ENCODE results near the gene MOV10L1.

Gene MOV10L1

GRCh38 chr22:50186181-50186714 is 96.4 kb downstream of the MOV10L1 start:
- H3K4me3 ChIP-seq (ENCODE audit: low read depth, low read length), result peak overlapping the region; percentile 64
- DNase-seq (ENCODE audit: low read depth), result no peak
- no peak for TF ChIP-seq MAX (IDR thresholded peaks at IDR 0.05; ENCODE audit: low read depth, low read length)

- no peak for DNase-seq (ENCODE audit: low read depth)
- TF ChIP-seq POLR2A (IDR thresholded peaks at IDR 0.05; ENCODE audit: extremely low read depth, insufficient read length) (no peak), MAX (IDR thresholded peaks at IDR 0.05; ENCODE audit: low read depth, low read length) (no peak), MYC (IDR thresholded peaks at IDR 0.05; ENCODE audit: low read depth, low read length) (no peak)
- TF ChIP-seq, protein P1, sequence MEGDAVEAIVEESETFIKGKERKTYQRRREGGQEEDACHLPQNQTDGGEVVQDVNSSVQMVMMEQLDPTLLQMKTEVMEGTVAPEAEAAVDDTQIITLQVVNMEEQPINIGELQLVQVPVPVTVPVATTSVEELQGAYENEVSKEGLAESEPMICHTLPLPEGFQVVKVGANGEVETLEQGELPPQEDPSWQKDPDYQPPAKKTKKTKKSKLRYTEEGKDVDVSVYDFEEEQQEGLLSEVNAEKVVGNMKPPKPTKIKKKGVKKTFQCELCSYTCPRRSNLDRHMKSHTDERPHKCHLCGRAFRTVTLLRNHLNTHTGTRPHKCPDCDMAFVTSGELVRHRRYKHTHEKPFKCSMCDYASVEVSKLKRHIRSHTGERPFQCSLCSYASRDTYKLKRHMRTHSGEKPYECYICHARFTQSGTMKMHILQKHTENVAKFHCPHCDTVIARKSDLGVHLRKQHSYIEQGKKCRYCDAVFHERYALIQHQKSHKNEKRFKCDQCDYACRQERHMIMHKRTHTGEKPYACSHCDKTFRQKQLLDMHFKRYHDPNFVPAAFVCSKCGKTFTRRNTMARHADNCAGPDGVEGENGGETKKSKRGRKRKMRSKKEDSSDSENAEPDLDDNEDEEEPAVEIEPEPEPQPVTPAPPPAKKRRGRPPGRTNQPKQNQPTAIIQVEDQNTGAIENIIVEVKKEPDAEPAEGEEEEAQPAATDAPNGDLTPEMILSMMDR (IDR thresholded peaks at IDR 0.05; ENCODE audit: low read depth, low read length), result no peak
- peak overlapping the region; percentile 64 for H3K4me3 ChIP-seq (ENCODE audit: low read depth, low read length)
Observed at GRCh38 chr22:50186761-50187523, 97.1 kb downstream of the MOV10L1 start.

DNA sequence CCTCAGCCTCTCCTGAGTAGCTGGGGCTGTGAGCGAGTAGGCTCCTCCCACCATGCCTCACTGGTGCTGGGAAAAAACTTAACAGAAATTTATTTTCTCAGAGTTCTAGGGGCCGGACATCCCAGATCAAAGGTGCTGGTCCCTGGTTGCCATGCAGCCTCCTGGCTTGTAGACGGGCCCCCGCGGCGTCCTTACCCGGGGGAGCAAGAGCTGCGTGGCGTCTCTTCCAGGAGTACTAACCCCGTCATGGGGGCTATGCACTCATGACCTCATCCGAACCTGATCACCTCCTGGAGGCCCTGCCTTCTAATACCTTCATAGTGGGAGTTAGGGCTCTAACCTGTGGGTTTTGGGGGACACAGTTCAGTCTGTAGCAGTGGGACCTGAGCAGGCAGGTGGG is 98.5 kb downstream of the MOV10L1 start:
- no peak for TF ChIP-seq MYC (IDR thresholded peaks at IDR 0.05; ENCODE audit: low read depth, low read length)
- TF ChIP-seq, protein P1 (IDR thresholded peaks at IDR 0.05; ENCODE audit: low read depth, low read length), result no peak
- TF ChIP-seq MAX (IDR thresholded peaks at IDR 0.05; ENCODE audit: low read depth, low read length), result no peak
- no peak for TF ChIP-seq POLR2A (IDR thresholded peaks at IDR 0.05; ENCODE audit: extremely low read depth, insufficient read length)
- H3K4me3 ChIP-seq (ENCODE audit: low read depth, low read length), result no peak overlapping the region
- DNase-seq (ENCODE audit: low read depth), result no peak

- TF ChIP-seq, protein P1 (IDR thresholded peaks at IDR 0.05; ENCODE audit: low read depth, low read length), result no peak
- TF ChIP-seq POLR2A (IDR thresholded peaks at IDR 0.05; ENCODE audit: extremely low read depth, insufficient read length) (no peak), MAX (IDR thresholded peaks at IDR 0.05; ENCODE audit: low read depth, low read length) (no peak), MYC (IDR thresholded peaks at IDR 0.05; ENCODE audit: low read depth, low read length) (no peak)
Observed at GRCh38 chr22:50189184-50189848, 99.5 kb downstream of the MOV10L1 start.

DNA sequence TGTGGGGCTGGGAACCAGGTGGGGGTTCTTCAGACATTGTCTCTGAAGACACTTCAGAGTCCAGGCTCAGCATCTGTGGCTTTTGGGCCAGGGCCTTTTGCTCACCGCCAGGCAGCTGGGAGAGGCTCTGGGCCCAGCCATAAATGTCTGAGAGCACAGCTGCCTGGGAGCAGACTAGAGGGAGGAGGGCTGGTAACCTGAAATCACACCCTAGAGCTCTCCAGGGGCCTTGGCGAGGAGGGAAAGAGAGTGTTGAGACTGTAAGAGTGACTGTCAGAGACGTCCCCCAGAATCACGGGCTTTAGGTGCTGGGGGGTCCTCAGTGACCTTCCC is 100.0 kb downstream of the MOV10L1 start:
- no peak for DNase-seq (ENCODE audit: low read depth)
- H3K4me3 ChIP-seq (ENCODE audit: low read depth, low read length), result peak overlapping the region; percentile 56
- TF ChIP-seq POLR2A (IDR thresholded peaks at IDR 0.05; ENCODE audit: extremely low read depth, insufficient read length) (no peak), MYC (IDR thresholded peaks at IDR 0.05; ENCODE audit: low read depth, low read length) (no peak), MAX (IDR thresholded peaks at IDR 0.05; ENCODE audit: low read depth, low read length) (no peak)
- TF ChIP-seq, protein P1 (IDR thresholded peaks at IDR 0.05; ENCODE audit: low read depth, low read length), result no peak

More at GRCh38 chr22:50189184-50189848, 99.5 kb downstream of the MOV10L1 start:
- DNase-seq (ENCODE audit: low read depth), result no peak
- H3K4me3 ChIP-seq (ENCODE audit: low read depth, low read length), result no peak overlapping the region
